Mesothelial cell of epicardium (in vitro differentiated cells): ENCODE data around the gene IPO11. TPM values are rescaled to one million over a fixed set of nuclear protein-coding genes. Genes with fewer than 3 reads are reported as not detected.

Source experiments
- DNase-seq, 2 experiments: peaks; one replicate each; pipeline ENCODE4 v3.0.0; 2021; ENCODE audit warnings: low spot score in 2 of 2; ENCODE audit not compliant: unreplicated experiment in 2 of 2
- H3K27ac Mint-ChIP-seq: 2 replicates; pipeline ENCODE4 v1.8.0; 2021; ENCODE audit warnings: mixed read lengths
- H3K27me3 Mint-ChIP-seq: 2 replicates; pipeline ENCODE4 v1.8.0; 2021; ENCODE audit warnings: low read depth, mixed read lengths
- H3K36me3 Mint-ChIP-seq: 2 replicates; pipeline ENCODE4 v1.8.0; 2021; ENCODE audit warnings: mixed read lengths
- H3K4me1 Mint-ChIP-seq: 2 replicates; pipeline ENCODE4 v1.8.0; 2021; ENCODE audit warnings: mixed read lengths
- H3K4me3 Mint-ChIP-seq: 2 replicates; pipeline ENCODE4 v1.8.0; 2021; ENCODE audit warnings: mild to moderate bottlenecking, moderate library complexity, mixed read lengths
- H3K9me3 Mint-ChIP-seq: 2 replicates; pipeline ENCODE4 v1.8.0; 2021; ENCODE audit warnings: mixed read lengths
- CTCF ChIP-seq: fragments of 200-600 bp; sonication (generic); IDR thresholded peaks from one replicate; pipeline ENCODE4 v1.5.0; 2021; ENCODE audit warnings: antibody characterized with exemption; ENCODE audit not compliant: unreplicated experiment
- total RNA-seq: library from RNA; stranded (reverse); gene quantifications from 3 replicates; pipeline ENCODE4 v1.2.1, GENCODE V29; 2021

IPO11 gene
- total RNA-seq, 1 donor from 2014 or later = 31.9 TPM

DNA sequence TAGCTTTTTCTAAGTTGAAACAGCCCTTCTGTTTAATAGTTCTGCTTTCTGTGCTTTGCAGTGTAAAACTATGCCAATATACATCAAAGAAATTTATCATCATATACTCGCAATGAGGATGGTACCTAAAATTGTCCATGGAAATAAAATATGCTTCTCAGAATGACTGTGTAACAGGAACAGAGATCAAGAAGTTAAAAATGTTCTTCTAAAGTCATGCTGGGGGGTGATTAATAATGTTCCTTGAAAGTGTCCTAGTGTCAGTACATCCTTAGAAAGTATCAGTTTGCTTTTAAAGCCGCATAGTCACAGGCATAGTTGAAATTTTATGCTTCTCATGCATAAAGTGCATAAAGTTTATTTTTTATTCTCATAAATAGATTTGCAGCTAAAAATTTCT, 162.0 kb downstream of the IPO11 start:
- no peak for DNase-seq
- no peak for TF ChIP-seq CTCF
- Mint-ChIP-seq H3K36me3 (no peaks in the 10 kb centered on the region), H3K27ac (no peak overlapping the region), H3K4me1 (peaks cover 2% of the 10 kb centered on the region), H3K27me3 (no peaks in the 10 kb centered on the region), H3K4me3 (no peak overlapping the region), H3K9me3 (no peaks in the 10 kb centered on the region)

DNA sequence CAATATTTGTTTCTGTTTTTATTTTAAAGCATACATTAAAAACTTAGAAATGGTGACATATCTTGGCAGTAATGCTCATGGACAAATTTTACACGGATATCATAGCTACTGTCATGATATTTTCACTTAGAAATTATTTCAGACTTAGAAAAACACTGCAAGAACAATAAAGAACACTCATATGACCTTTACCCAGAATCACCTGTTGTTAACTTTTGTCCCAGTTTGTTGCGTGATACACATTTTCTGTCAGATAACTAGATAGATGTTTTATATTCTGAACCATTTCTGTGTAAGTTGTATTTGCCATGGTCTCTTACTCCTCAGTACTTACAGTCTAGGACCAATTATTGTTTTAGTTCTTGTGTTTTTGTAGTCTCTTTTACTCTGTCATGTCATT, 162.5 kb downstream of the IPO11 start:
- no peak for DNase-seq
- no peaks in the 10 kb centered on the region for H3K27me3 Mint-ChIP-seq
- no peak overlapping the region for H3K4me3 Mint-ChIP-seq
- no peaks in the 10 kb centered on the region for H3K9me3 Mint-ChIP-seq
- peaks cover 2% of the 10 kb centered on the region for H3K4me1 Mint-ChIP-seq
- no peak overlapping the region for H3K27ac Mint-ChIP-seq
- no peak for TF ChIP-seq CTCF
- no peaks in the 10 kb centered on the region for H3K36me3 Mint-ChIP-seq

DNA sequence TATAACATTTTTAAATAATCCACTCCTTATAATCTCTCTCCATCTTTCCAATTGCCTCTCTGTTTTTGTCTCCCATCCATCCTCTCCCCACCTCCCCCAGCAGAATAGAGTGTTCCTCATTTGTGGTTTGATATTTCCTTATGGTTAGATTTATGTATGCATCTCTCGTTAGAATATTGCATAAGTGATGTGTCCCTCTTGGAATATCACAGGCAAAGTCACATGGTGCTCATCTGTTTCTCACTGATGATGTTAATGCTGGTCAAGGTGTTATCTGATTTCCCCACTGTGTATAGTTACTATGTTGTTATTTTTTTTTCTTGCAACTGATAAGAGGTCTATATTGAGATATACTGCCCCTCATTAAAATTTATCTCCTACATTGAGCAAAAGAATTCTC, 162.9 kb downstream of the IPO11 start:
- no peak overlapping the region for H3K4me3 Mint-ChIP-seq
- no peak for TF ChIP-seq CTCF
- H3K36me3 Mint-ChIP-seq = no peaks in the 10 kb centered on the region
- H3K27me3 Mint-ChIP-seq = no peaks in the 10 kb centered on the region
- H3K9me3 Mint-ChIP-seq = no peaks in the 10 kb centered on the region
- H3K27ac Mint-ChIP-seq = no peak overlapping the region
- DNase-seq = no peak
- peaks cover 2% of the 10 kb centered on the region for H3K4me1 Mint-ChIP-seq

DNA sequence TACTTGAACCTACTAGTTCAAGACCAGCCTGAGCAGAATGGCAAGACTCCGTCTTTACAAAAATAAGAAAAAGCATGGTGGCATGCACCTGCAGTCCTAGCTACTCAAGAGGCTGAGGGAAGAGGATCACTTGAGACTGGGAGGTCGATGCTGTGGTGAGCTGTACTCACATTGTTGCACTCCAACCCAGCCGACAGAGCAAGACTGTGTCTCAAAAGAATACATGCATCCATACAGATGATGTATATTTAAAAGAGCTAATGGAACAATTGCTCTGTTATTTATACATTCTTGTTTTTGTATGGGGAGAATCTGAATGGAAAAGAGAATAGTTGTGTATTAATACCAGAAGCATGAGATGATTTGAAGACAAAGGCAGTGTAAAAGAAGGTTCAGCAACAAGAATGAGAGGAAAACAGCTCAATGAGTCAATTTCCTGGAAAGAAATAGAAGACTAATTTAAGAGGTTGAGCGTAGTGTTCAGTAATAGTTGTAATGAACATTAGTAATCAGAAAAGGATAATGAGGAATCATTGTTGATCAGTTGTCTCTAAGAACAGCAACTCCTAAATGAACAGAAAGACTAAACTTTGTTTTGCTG, 164.1 kb downstream of the IPO11 start:
- no peaks in the 10 kb centered on the region for H3K36me3 Mint-ChIP-seq
- H3K4me3 Mint-ChIP-seq = no peak overlapping the region
- no peak overlapping the region for H3K27ac Mint-ChIP-seq
- no peaks in the 10 kb centered on the region for H3K9me3 Mint-ChIP-seq
- H3K4me1 Mint-ChIP-seq = peaks cover 2% of the 10 kb centered on the region
- DNase-seq = no peak
- no peaks in the 10 kb centered on the region for H3K27me3 Mint-ChIP-seq
- TF ChIP-seq CTCF = no peak

- TF ChIP-seq CTCF = no peak
- peaks cover 2% of the 10 kb centered on the region for H3K4me1 Mint-ChIP-seq
- no peaks in the 10 kb centered on the region for H3K36me3 Mint-ChIP-seq
- H3K27me3 Mint-ChIP-seq = no peaks in the 10 kb centered on the region
- no peak for DNase-seq
- no peak overlapping the region for H3K4me3 Mint-ChIP-seq
- H3K9me3 Mint-ChIP-seq = no peaks in the 10 kb centered on the region
- no peak overlapping the region for H3K27ac Mint-ChIP-seq
Observed at GRCh38 chr5:62577488-62577887, 164.9 kb downstream of the IPO11 start.

GRCh38 chr5:62578540-62578939, 166.0 kb downstream of the IPO11 start, which contains the start of gene LRRC70:
TSS of gene LRRC70 (plus strand) at chr5:62578819. CDS start at chr5:62579439, 620 bp downstream.
- no peak within 1 kb of the TSS for H3K4me3 Mint-ChIP-seq
- no peak for DNase-seq

More at GRCh38 chr5:62578540-62578939, 166.0 kb downstream of the IPO11 start, which contains the start of gene LRRC70:
- Mint-ChIP-seq H3K9me3 (no peaks in the 10 kb centered on the region), H3K4me1 (peaks cover 2% of the 10 kb centered on the region), H3K36me3 (no peaks in the 10 kb centered on the region), H3K27me3 (no peaks in the 10 kb centered on the region), H3K27ac (no peak within 1 kb of the TSS)
- TF ChIP-seq CTCF = no peak
